HCT116 (cell line): Measurements from ENCODE around the gene PRPF4. TPM values are rescaled to one million over a fixed set of nuclear protein-coding genes. Genes with fewer than 3 reads are reported as not detected.

Experiments
- ATAC-seq: fragments of 200-7000 bp; cut with Tn5 transposase; 2 replicates; pipeline ENCODE4 v1.9.1; 2020; ENCODE audit warnings: mild to moderate bottlenecking, moderate library complexity
- BruUV-seq: library from RNA; stranded (reverse); fragments of 400-500 nt; replicated peaks from 2 replicates; lab custom pipeline; 2021; lab: Mats Ljungman, UMichigan
- CTCF ChIA-PET: fragments of 300-600 bp; sonication (Branson Sonifier 250); formaldehyde crosslinking; loops from one replicate; lab custom pipeline; 2021; ENCODE audit warnings: antibody characterized with exemption; lab: Charles Lee
- POLR2A ChIA-PET: fragments of 300-600, 350-600 bp; sonication (Branson Sonifier 250); formaldehyde crosslinking; loops from one replicate; lab custom pipeline; 2021; ENCODE audit warnings: antibody characterized with exemption; lab: Charles Lee
- RAD21 ChIA-PET, 2 experiments: fragments of 300-600 bp; sonication (Branson Sonifier 250); formaldehyde crosslinking; loops; one replicate each; lab custom pipeline; 2023; ENCODE audit warnings: low total read pairs in 2 of 2; ENCODE audit not compliant: uncharacterized antibody in 2 of 2, unreplicated experiment in 2 of 2, low non-redundant PET in 1 of 2; lab: Charles Lee
- DNase-seq: peaks from one replicate; pipeline ENCODE4 v3.0.0-alpha.2; 2010; ENCODE audit warnings: low read depth, low spot score
- H2AFZ ChIP-seq: fragments of 200-600 bp; shearing (Covaris generic), sonication (generic); 2 replicates; pipeline ENCODE4 v1.6.1; 2017; ENCODE audit warnings: low read depth, mixed run types, mixed read lengths, antibody characterized with exemption, low read length; ENCODE audit not compliant: poor library complexity, severe bottlenecking
- H3K27ac ChIP-seq: 2 replicates; pipeline ENCODE4 v1.5.1; 2012; ENCODE audit warnings: low read depth, low read length
- H3K27me3 ChIP-seq: fragments of 200-600 bp; sonication (generic); 2 replicates; pipeline ENCODE4 v1.6.1; 2016; ENCODE audit warnings: mixed run types, low read length, mixed read lengths; ENCODE audit not compliant: insufficient read depth
- H3K36me3 ChIP-seq, 2 experiments: fragments of 200-500 bp in 1 of 2; fragments of 200-600 bp in 1 of 2; sonication (Bioruptor generic) in 1 of 2; sonication (generic) in 1 of 2; 2 replicates each; pipeline versions ENCODE4 v1.5.1 to v1.6.1; 2014 to 2016; ENCODE audit warnings: low read length in 2 of 2, inconsistent platforms in 1 of 2, mixed read lengths in 1 of 2, mixed run types in 1 of 2; ENCODE audit not compliant: insufficient read depth in 2 of 2, control insufficient read depth in 1 of 2
- H3K4me1 ChIP-seq, 2 experiments: fragments of 200-600 bp in 1 of 2; sonication (generic) in 1 of 2; 2 replicates each; pipeline versions ENCODE4 v1.5.1 to v1.6.1; 2012 to 2017; ENCODE audit warnings: low read length in 2 of 2, inconsistent platforms in 1 of 2, mild to moderate bottlenecking in 1 of 2, mixed read lengths in 1 of 2, mixed run types in 1 of 2, moderate library complexity in 1 of 2; ENCODE audit not compliant: insufficient read depth in 2 of 2, control insufficient read depth in 1 of 2
- H3K4me2 ChIP-seq: fragments of 200-600 bp; sonication (generic); 2 replicates; pipeline ENCODE4 v1.6.1; 2017; ENCODE audit warnings: mixed run types, low read length, mixed read lengths
- H3K4me3 ChIP-seq, 2 experiments: fragments of 200-600 bp in 1 of 2; sonication (generic) in 1 of 2; replicated peaks in 1 of 2; 2 replicates each; pipeline ENCODE4 v1.5.1; 2011 to 2016; ENCODE audit warnings: low read length in 2 of 2, control low read depth in 1 of 2, low read depth in 1 of 2, mild to moderate bottlenecking in 1 of 2, mixed read lengths in 1 of 2, mixed run types in 1 of 2
- H3K79me2 ChIP-seq: fragments of 200-600 bp; sonication (generic); 2 replicates; pipeline ENCODE4 v1.6.1; 2017; ENCODE audit warnings: mild to moderate bottlenecking, mixed run types, low read length, moderate library complexity, mixed read lengths; ENCODE audit not compliant: insufficient read depth
- H3K9ac ChIP-seq: fragments of 200-600 bp; sonication (generic); 2 replicates; pipeline ENCODE4 v1.6.1; 2016; ENCODE audit warnings: low read length, mixed read lengths
- H3K9me2 ChIP-seq: fragments of 200-600 bp; sonication (generic), shearing (Covaris generic); 2 replicates; pipeline ENCODE4 v1.6.1; 2017; ENCODE audit warnings: mixed run types, mild to moderate bottlenecking, moderate library complexity; ENCODE audit not compliant: insufficient read depth
- H3K9me3 ChIP-seq, 2 experiments: fragments of 200-500 bp in 1 of 2; fragments of 200-600 bp in 1 of 2; sonication (Bioruptor generic) in 1 of 2; sonication (generic) in 1 of 2; 2 replicates each; pipeline ENCODE4 v1.6.1; 2014 to 2017; ENCODE audit warnings: low read length in 2 of 2, mixed read lengths in 2 of 2, inconsistent platforms in 1 of 2, low read depth in 1 of 2, mild to moderate bottlenecking in 1 of 2, mixed run types in 1 of 2, moderate library complexity in 1 of 2; ENCODE audit not compliant: control insufficient read depth in 1 of 2, insufficient read depth in 1 of 2
- H4K20me1 ChIP-seq: fragments of 200-600 bp; sonication (generic), shearing (Covaris generic); 2 replicates; pipeline ENCODE4 v1.6.1; 2017; ENCODE audit warnings: mixed run types, mild to moderate bottlenecking, moderate library complexity; ENCODE audit not compliant: insufficient read depth
- CBX3 ChIP-seq: IDR thresholded peaks from 2 replicates; pipeline ENCODE4 v1.6.1; 2012; ENCODE audit warnings: low read depth
- EGR1 ChIP-seq: IDR thresholded peaks from 2 replicates; pipeline ENCODE4 v1.6.1; 2012; ENCODE audit warnings: low read depth
- ELF1 ChIP-seq: IDR thresholded peaks from 2 replicates; pipeline ENCODE4 v1.6.1; 2012; ENCODE audit warnings: low read depth, borderline replicate concordance
- EZH2phosphoT487 ChIP-seq: fragments of 200-600 bp; IDR thresholded peaks from 2 replicates; pipeline ENCODE4 v1.6.1; 2018; ENCODE audit warnings: antibody characterized with exemption, borderline replicate concordance
- FOSL1 ChIP-seq: IDR thresholded peaks from 2 replicates; pipeline ENCODE4 v1.6.1; 2012; ENCODE audit warnings: low read depth
- POLR2A ChIP-seq: IDR thresholded peaks from 2 replicates; pipeline ENCODE4 v1.7.0; 2011; ENCODE audit warnings: borderline replicate concordance; ENCODE audit not compliant: insufficient read depth, insufficient read length; ENCODE audit errors: extremely low read depth
- SIN3A ChIP-seq: IDR thresholded peaks from 2 replicates; pipeline ENCODE4 v1.6.1; 2012; ENCODE audit warnings: low read depth
- SP1 ChIP-seq: IDR thresholded peaks from 2 replicates; pipeline ENCODE4 v1.6.1; 2012; ENCODE audit warnings: low read depth
- TCF7L2 ChIP-seq: IDR thresholded peaks from 2 replicates; pipeline ENCODE4 v1.7.0; 2011; ENCODE audit warnings: borderline replicate concordance, inconsistent platforms; ENCODE audit not compliant: insufficient read depth, insufficient read length; ENCODE audit errors: extremely low read depth
- ZFX ChIP-seq: fragments of 450-650 bp; IDR thresholded peaks from 2 replicates; pipeline ENCODE4 v1.6.1; 2017
- ZNF274 ChIP-seq: fragments of 200-500 bp; sonication (Bioruptor generic); IDR thresholded peaks from 2 replicates; pipeline ENCODE4 v1.6.1; 2014; ENCODE audit warnings: mild to moderate bottlenecking, low read depth, low read length, inconsistent platforms
- intact Hi-C: fragments of 100-400 bp; cut with micrococcal nuclease; formaldehyde crosslinking; loops from 2 replicates; pipeline ENCODE4 v1.10.0; 2022
- total RNA-seq: library from RNA; stranded (reverse); gene quantifications from one replicate; pipeline ENCODE4 v1.2.1, GENCODE V29; 2021; ENCODE audit not compliant: unreplicated experiment
- TF ChIP-seq, protein P1 (sequence below): IDR thresholded peaks from 2 replicates; pipeline ENCODE4 v1.6.1; 2012
- TF ChIP-seq, protein P2 (sequence below): IDR thresholded peaks from 2 replicates; pipeline ENCODE4 v1.6.1; 2012; ENCODE audit warnings: low read depth
- TF ChIP-seq, protein P3 (sequence below), 3 experiments: fragments of 200-600 bp in 1 of 3; sonication (generic) in 1 of 3; IDR thresholded peaks in 2 of 3; conservative IDR thresholded peaks in 1 of 3; 2 replicates each; pipeline ENCODE4 v1.5.1; 2012 to 2017; ENCODE audit warnings: low read depth in 2 of 3, low read length in 2 of 3, antibody characterized with exemption in 1 of 3, borderline replicate concordance in 1 of 3, control low read depth in 1 of 3, mild to moderate bottlenecking in 1 of 3, mixed read lengths in 1 of 3, mixed run types in 1 of 3, moderate library complexity in 1 of 3; ENCODE audit not compliant: insufficient read depth in 1 of 3
- TF ChIP-seq, protein P4 (sequence below): IDR thresholded peaks from 2 replicates; pipeline ENCODE4 v1.6.1; 2012

PRPF4 gene
- total RNA-seq, 1 experiment from 2014 or later, result 53.9 TPM

GRCh38 chr9:113296796-113297558, 21.5 kb downstream of the PRPF4 start (continued):
- TF ChIP-seq EGR1 (no peak), POLR2A (no peak), SIN3A (no peak), CBX3 (no peak), ELF1 (no peak)
- TF ChIP-seq, protein P1, sequence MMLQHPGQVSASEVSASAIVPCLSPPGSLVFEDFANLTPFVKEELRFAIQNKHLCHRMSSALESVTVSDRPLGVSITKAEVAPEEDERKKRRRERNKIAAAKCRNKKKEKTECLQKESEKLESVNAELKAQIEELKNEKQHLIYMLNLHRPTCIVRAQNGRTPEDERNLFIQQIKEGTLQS, result no peak

DNA sequence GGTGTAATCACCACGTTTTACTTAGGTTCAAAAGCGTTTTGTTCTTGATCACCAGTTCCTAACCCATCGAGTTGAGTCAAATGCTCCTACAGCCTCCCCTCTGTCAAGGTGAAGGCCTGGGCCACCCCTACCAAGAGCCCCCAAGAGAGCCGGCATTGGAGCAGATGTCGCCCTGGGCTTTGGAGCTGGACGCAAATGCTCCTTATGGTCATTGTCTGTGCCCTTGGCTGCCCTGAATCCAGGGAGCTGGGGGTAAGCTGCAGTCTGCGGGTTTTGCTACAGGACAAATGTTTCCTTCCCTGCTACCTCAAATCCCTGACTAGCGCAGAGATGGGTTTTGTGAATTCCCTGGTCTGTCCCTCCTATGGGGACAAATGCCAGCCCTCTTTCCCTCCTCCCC, 22.9 kb downstream of the PRPF4 start:
- ChIA-PET CTCF (no interaction called here), POLR2A (interaction anchor here (1.4 kb wide), 1 partner anchor 112 kb away, joined by 4 read pairs; the partner anchor contains the start of genes C9orf43 and POLE3), RAD21 (no interaction called here)
- Histone ChIP-seq H3K9me3 (no peaks in the 10 kb centered on the region), H4K20me1 (no peaks in the 10 kb centered on the region), H3K4me3 (no peak overlapping the region), H3K4me1 (no peaks in the 10 kb centered on the region), H3K27me3 (0 out of 2 replicates have a peak, but pooled peaks cover 6% of the 10 kb centered on the region), H3K27ac (no peak overlapping the region), H3K9ac (no peak overlapping the region), H2AFZ (no peak overlapping the region), H3K4me2 (no peak overlapping the region), H3K9me2 (no peaks in the 10 kb centered on the region), H3K79me2 (no peaks in the 10 kb centered on the region), H3K36me3 (peaks cover 1 to 8% of the 10 kb centered on the region in 2 experiments; a peak in 1 of 4 replicates)
- TF ChIP-seq, protein P2, sequence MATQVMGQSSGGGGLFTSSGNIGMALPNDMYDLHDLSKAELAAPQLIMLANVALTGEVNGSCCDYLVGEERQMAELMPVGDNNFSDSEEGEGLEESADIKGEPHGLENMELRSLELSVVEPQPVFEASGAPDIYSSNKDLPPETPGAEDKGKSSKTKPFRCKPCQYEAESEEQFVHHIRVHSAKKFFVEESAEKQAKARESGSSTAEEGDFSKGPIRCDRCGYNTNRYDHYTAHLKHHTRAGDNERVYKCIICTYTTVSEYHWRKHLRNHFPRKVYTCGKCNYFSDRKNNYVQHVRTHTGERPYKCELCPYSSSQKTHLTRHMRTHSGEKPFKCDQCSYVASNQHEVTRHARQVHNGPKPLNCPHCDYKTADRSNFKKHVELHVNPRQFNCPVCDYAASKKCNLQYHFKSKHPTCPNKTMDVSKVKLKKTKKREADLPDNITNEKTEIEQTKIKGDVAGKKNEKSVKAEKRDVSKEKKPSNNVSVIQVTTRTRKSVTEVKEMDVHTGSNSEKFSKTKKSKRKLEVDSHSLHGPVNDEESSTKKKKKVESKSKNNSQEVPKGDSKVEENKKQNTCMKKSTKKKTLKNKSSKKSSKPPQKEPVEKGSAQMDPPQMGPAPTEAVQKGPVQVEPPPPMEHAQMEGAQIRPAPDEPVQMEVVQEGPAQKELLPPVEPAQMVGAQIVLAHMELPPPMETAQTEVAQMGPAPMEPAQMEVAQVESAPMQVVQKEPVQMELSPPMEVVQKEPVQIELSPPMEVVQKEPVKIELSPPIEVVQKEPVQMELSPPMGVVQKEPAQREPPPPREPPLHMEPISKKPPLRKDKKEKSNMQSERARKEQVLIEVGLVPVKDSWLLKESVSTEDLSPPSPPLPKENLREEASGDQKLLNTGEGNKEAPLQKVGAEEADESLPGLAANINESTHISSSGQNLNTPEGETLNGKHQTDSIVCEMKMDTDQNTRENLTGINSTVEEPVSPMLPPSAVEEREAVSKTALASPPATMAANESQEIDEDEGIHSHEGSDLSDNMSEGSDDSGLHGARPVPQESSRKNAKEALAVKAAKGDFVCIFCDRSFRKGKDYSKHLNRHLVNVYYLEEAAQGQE, result no peak
- TF ChIP-seq, protein P1, result no peak
- TF ChIP-seq ZNF274 (no peak), SIN3A (no peak), SP1 (no peak), ELF1 (no peak), FOSL1 (no peak), EZH2phosphoT487 (no peak), TCF7L2 (no peak), CBX3 (no peak), ZFX (no peak), EGR1 (no peak), POLR2A (no peak)
- TF ChIP-seq, protein P3, sequence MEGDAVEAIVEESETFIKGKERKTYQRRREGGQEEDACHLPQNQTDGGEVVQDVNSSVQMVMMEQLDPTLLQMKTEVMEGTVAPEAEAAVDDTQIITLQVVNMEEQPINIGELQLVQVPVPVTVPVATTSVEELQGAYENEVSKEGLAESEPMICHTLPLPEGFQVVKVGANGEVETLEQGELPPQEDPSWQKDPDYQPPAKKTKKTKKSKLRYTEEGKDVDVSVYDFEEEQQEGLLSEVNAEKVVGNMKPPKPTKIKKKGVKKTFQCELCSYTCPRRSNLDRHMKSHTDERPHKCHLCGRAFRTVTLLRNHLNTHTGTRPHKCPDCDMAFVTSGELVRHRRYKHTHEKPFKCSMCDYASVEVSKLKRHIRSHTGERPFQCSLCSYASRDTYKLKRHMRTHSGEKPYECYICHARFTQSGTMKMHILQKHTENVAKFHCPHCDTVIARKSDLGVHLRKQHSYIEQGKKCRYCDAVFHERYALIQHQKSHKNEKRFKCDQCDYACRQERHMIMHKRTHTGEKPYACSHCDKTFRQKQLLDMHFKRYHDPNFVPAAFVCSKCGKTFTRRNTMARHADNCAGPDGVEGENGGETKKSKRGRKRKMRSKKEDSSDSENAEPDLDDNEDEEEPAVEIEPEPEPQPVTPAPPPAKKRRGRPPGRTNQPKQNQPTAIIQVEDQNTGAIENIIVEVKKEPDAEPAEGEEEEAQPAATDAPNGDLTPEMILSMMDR (IDR thresholded peaks at IDR 0.05 in 2 of 3, conservative IDR thresholded peaks at IDR 0.05 in 1 of 3; ENCODE audit: borderline replicate concordance in 1 of 3, insufficient read depth in 1 of 3, low read depth in 2 of 3, low read length in 2 of 3), result no peak
- TF ChIP-seq, protein P4, sequence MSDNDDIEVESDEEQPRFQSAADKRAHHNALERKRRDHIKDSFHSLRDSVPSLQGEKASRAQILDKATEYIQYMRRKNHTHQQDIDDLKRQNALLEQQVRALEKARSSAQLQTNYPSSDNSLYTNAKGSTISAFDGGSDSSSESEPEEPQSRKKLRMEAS, result no peak
- intact Hi-C loops, result no loop called here
- ATAC-seq, result no peak
- BruUV-seq, result no TSS peak
- DNase-seq, result no peak
